SU-DHL-6 (cell line): ENCODE measurements around the gene PYHIN1.

Source experiments
- CTCF ChIP-seq: fragments of 200-600 bp; sonication (generic); IDR thresholded peaks from one replicate; pipeline ENCODE4 v1.5.1; 2017; ENCODE audit warnings: antibody characterized with exemption, mild to moderate bottlenecking, low read length, moderate library complexity; ENCODE audit not compliant: insufficient read depth, poor library complexity, severe bottlenecking
- EZH2phosphoT487 ChIP-seq: fragments of 200-600 bp; sonication (generic), shearing (Covaris generic); conservative IDR thresholded peaks from 2 replicates; pipeline ENCODE4 v1.6.1; 2018; ENCODE audit warnings: mild to moderate bottlenecking, antibody characterized with exemption, low read length, moderate library complexity, mixed read lengths

- TF ChIP-seq CTCF (no peak), EZH2phosphoT487 (no peak)
These were observed 79.0 kb downstream of the PYHIN1 start for GRCh38 chr1:159010391-159010790.
